NK-92 treated with Interleukin-12 subunit alpha and Interleukin-12 subunit beta, amount 100 ng/mL, for 24 hours (cell line): Measurements from ENCODE around the gene CHAT.

ENCODE experiments used
- DNase-seq: peaks from one replicate; lab custom pipeline; 2025; lab: John Stamatoyannopoulos, UW

The CHAT gene

DNA sequence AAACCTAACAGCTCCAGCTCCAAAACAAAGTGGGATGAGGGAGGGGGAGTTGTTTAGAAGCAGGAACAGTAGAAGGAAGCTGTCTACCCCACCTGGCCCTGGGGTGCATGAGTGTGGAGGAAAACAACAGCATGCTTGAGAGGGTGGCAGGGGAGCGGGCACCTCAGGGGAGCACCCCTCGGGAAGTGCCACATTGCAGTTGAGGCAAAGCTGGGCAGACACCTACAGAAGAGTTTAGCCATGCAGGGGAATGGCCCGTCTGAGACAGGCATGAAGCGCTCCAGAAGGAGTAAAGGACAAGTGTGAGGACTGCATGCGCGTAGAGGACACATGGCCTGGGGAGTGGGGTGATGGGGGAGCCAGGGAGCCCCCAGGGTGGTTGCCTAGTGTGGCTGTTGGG, 18.1 kb downstream of the CHAT start:
- no peak for DNase-seq

GRCh38 chr10:49632406-49633317, 18.8 kb downstream of the CHAT start:
- no peak for DNase-seq

- no peak for DNase-seq
Measured at GRCh38 chr10:49633327-49634068, 19.7 kb downstream of the CHAT start.

DNA sequence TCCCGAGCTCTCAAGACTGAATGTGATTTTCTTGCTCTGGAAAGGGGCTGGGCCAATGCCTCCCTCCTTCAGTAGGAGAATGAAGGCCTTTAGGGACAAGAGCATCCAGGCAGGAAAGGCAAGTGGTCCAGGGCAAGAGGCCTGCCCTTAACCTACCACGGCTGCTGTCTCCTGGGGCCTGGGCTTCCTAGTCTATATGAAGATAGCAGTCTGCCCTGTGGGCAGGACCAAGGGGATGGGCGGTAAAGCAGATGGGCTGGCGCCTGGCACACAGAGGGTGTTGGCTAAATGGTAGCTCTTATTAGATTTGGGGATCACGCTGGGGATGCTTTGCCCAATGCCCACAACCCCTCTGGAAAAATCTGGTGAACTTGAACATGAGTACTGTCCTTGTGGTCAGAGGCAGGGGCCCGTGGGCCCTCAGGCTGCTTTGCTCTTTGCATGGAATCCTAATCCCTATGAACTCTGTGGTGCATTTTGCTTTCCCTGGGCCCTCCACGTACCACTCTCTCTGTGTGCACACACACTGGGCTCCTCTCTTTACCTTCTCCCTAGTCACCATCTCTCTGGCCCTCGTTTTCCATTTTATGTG, 20.3 kb downstream of the CHAT start:
- no peak for DNase-seq

- no peak for DNase-seq
Measured at GRCh38 chr10:49642311-49642710, 28.5 kb downstream of the CHAT start.

DNA sequence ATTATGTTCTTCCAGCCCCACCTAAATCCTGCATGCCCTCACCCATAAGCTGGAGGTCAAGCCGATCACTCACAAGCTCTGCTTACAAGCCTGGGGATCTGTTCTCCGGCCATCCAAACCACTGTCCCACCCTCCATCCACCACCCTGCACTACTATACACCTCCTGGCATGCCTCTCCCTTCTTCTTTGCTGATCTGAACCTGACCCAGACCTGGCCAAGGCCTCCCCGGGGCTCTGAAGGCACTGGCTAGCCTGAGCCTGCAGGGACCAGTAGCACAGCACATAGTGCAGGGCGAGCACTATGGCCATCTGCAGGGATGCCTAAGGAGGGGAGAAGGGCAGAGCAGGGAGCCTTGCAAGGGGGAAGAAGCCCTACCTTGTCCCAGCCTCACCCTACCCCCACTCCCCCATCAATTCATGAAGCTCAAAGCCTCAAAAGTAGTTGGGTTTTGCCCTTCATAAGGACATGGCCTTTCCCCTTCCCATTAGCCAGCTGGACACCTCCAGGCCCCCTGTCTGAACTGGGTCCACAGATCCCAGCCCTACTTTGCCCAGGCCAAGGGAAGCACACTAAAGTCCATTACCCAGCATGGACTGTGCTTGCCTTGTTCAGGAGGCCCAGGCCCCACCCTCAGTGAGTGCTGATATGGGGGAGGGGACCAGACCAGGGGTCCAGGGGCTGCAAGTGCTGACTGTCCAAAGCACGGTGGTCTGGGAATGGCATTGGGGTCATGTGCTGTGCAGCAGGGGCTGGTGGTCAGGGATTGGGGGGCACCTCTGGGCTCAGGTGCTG, 29.6 kb downstream of the CHAT start:
- DNase-seq, result no peak

DNA sequence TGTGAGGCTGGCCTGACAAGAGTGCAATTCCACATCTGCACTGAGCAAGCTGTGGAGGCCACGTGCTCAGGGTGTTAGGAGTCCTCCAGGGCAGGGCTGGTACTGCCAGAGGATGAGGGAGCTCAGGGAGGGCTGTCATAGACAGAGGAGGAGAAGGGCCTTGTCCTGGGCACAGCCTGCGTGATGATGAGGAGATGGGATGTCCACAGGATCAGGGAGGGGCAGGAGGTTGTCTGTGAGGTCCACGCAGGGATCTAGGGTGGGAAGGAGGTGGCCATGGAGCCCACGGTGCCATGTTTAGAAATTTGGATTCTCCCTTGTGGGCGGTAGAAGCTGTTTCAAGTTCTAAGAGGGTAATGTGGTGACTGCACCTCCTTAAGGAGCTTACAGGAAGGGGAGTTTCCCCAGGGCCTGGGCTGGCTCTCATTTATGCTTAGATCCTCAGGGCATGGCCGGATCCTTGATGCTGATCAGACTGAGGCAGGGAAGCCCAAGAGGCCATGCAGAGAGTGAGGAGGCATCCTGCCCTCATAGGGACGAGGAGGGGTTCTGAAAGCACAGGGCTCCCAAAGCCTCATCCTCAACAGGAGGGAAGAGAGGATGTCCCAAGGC, 30.3 kb downstream of the CHAT start:
- no peak for DNase-seq

- DNase-seq, result no peak
Measured at GRCh38 chr10:49645417-49645816, 31.6 kb downstream of the CHAT start.

GRCh38 chr10:49645871-49646870, 32.3 kb downstream of the CHAT start:
- no peak for DNase-seq

GRCh38 chr10:49647554-49647953, 33.7 kb downstream of the CHAT start:
- DNase-seq, result no peak

DNA sequence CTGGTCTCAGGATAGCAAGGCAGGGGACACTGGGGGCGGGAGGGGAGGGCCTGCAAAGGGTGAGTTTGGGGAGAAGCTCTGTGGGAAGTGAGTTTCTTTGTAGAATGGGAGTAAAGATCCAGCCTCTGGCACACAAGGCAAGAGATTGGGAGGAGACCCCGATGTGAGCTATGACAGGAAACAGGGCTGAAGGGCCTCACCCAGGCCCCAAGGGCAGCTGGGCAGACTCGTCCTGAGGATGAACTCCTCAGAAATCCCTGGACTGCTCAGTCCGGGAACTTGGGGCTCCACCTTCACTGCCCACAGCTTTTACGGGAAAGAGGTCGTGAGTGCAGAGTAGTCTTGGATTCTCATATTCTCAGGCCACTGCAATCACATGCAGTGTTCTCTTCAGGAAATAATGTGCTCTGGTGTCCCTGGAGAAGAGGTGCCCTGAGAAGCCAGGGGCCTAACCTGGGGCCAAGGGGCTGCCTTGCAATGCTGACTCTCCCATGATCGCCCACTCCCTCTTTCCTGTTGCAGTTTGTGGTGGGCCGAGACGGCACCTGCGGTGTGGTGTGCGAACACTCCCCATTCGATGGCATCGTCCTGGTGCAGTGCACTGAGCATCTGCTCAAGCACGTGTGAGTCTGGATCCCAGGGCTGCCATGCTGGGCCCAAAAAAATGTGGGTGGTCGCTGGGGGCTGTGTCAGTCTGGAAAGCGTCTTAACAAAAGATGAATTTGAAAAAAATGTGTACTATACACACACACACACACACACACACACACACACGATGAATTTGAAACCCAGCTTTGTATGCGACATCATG, 34.4 kb downstream of the CHAT start:
- DNase-seq, result no peak

DNA sequence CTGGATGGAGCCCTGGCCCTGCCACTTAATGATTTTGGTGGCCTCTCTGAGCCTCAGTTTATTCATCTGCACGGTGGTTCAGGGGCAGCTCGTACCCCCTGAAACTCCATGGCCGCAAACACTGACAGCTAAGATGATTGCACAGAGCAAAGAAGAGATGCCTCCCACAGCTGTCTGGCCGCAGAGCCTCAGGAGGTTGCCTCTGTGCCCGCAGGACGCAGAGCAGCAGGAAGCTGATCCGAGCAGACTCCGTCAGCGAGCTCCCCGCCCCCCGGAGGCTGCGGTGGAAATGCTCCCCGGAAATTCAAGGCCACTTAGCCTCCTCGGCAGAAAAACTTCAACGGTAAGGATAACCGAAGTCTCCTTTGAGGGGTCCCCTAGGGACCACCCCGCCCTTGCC, 35.5 kb downstream of the CHAT start:
- DNase-seq, result no peak

GRCh38 chr10:49649936-49650723, 36.3 kb downstream of the CHAT start:
- DNase-seq, result no peak

DNA sequence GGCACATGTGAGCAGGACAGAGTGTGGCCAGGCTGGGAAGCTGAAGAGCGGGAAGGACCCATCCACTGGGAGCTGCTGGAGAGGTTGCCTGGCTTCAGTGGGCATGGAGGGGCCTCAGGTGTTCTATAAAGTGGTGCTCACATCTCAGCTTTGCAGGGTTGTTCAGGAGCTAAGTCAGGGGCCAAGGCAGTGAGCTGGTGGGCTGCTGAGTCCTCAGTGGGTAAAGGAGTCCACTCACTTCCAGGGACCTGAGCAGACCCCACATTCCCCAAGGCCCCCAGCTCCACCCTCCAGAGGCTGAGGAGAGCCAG, 36.8 kb downstream of the CHAT start:
- no peak for DNase-seq

GRCh38 chr10:49651039-49651835, 37.4 kb downstream of the CHAT start:
- DNase-seq, result no peak

DNA sequence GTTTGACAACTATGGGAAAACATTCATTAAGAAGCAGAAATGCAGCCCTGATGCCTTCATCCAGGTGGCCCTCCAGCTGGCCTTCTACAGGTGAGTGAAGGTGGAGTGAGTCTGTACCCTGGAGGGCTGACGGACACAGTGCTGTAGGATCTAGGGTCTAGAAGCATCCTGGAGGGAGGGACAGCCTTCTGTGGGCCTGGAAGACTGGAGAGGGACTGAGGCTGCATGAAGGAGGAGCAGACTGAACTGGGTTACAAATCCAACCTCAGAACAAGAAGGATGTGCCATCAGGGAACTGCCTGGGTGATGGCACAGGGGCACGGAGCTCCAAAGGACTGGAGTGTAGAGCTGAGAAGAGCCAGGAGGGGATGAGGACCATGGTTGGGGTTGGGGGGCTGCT, 38.1 kb downstream of the CHAT start:
- no peak for DNase-seq

- no peak for DNase-seq
Measured at GRCh38 chr10:49652421-49653272, 38.8 kb downstream of the CHAT start.
